Type B pancreatic cell (in vitro differentiated cells): ENCODE results near the gene UFSP1. TPM values are rescaled to one million over a fixed set of nuclear protein-coding genes. Genes with fewer than 3 reads are reported as not detected.

ENCODE experiments used
- DNase-seq: peaks from one replicate; pipeline ENCODE4 v3.0.0; 2021; ENCODE audit warnings: mixed read lengths; ENCODE audit not compliant: unreplicated experiment; ENCODE audit errors: extremely low spot score
- H3K27ac Mint-ChIP-seq: 2 replicates; pipeline ENCODE4 v1.8.0; 2021; ENCODE audit warnings: mild to moderate bottlenecking, mixed read lengths
- H3K27me3 Mint-ChIP-seq: 2 replicates; pipeline ENCODE4 v1.8.0; 2021; ENCODE audit warnings: mixed read lengths
- H3K36me3 Mint-ChIP-seq: 2 replicates; pipeline ENCODE4 v1.8.0; 2021; ENCODE audit warnings: mixed read lengths
- H3K4me1 Mint-ChIP-seq: one replicate; pipeline ENCODE4 v1.8.0; 2021; ENCODE audit warnings: mixed read lengths; ENCODE audit not compliant: unreplicated experiment
- H3K4me3 Mint-ChIP-seq: 2 replicates; pipeline ENCODE4 v1.8.0; 2021; ENCODE audit warnings: mild to moderate bottlenecking, mixed read lengths
- H3K9me3 Mint-ChIP-seq: 2 replicates; pipeline ENCODE4 v1.8.0; 2021; ENCODE audit warnings: mixed read lengths
- total RNA-seq: library from RNA; stranded (reverse); gene quantifications from 2 replicates; pipeline ENCODE4 v1.2.1, GENCODE V29; 2021; ENCODE audit warnings: low replicate concordance
- TF ChIP-seq, protein P1 (sequence below): fragments of 200-600 bp; sonication (generic); conservative IDR thresholded peaks from 2 replicates; pipeline ENCODE4 v1.5.0; 2021; ENCODE audit warnings: antibody characterized with exemption, mild to moderate bottlenecking

Gene UFSP1
- total RNA-seq, 1 donor from 2014 or later, result 6.3 TPM

GRCh38 chr7:100865372-100865911, 24.1 kb downstream of the UFSP1 start:
- DNase-seq, result no peak
- Mint-ChIP-seq H3K27me3 (no peaks in the 10 kb centered on the region), H3K27ac (no peak overlapping the region), H3K4me1 (peaks cover 9% of the 10 kb centered on the region), H3K9me3 (no peaks in the 10 kb centered on the region), H3K4me3 (peak overlapping the region; percentile 37), H3K36me3 (peaks cover 3% of the 10 kb centered on the region)
- TF ChIP-seq, protein P1, sequence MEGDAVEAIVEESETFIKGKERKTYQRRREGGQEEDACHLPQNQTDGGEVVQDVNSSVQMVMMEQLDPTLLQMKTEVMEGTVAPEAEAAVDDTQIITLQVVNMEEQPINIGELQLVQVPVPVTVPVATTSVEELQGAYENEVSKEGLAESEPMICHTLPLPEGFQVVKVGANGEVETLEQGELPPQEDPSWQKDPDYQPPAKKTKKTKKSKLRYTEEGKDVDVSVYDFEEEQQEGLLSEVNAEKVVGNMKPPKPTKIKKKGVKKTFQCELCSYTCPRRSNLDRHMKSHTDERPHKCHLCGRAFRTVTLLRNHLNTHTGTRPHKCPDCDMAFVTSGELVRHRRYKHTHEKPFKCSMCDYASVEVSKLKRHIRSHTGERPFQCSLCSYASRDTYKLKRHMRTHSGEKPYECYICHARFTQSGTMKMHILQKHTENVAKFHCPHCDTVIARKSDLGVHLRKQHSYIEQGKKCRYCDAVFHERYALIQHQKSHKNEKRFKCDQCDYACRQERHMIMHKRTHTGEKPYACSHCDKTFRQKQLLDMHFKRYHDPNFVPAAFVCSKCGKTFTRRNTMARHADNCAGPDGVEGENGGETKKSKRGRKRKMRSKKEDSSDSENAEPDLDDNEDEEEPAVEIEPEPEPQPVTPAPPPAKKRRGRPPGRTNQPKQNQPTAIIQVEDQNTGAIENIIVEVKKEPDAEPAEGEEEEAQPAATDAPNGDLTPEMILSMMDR, result no peak

DNA sequence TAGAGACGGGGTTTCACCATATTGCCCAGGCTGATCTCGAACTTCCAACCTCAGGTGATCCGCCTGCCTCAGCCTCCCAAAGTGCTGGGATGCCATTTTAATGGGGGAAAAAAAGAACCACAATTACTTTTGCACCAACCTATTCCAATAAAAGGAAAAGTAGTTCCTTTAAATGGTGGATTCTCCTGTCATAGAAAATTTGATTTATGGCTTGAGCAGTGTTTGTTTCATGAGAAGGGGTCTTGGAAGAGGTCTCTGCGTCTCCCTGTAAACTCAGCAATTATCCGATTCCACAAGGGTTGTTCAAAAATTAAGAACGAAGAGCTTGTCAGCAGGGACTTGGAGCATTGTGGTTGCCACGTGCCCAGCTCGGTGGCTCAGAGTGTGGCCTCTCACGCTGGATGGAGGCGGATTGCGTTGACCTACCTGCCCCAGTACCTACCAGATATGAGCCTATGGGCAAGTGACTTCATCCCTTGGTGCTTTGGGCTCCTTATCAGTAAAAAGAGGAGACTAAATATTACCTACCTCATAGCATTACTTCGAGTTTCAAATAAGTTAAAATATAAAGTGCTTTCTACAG, 25.2 kb downstream of the UFSP1 start:
- Mint-ChIP-seq H3K27me3 (no peaks in the 10 kb centered on the region), H3K27ac (no peak overlapping the region), H3K9me3 (no peaks in the 10 kb centered on the region), H3K4me1 (peaks cover 9% of the 10 kb centered on the region), H3K36me3 (peaks cover 3% of the 10 kb centered on the region), H3K4me3 (no peak overlapping the region)
- DNase-seq, result no peak
- TF ChIP-seq, protein P1, result no peak

GRCh38 chr7:100863406-100863950, 26.0 kb downstream of the UFSP1 start:
- Mint-ChIP-seq H3K27me3 (no peaks in the 10 kb centered on the region), H3K4me3 (no peak overlapping the region), H3K4me1 (peaks cover 9% of the 10 kb centered on the region), H3K27ac (no peak overlapping the region), H3K9me3 (no peaks in the 10 kb centered on the region), H3K36me3 (peaks cover 3% of the 10 kb centered on the region)
- DNase-seq, result no peak
- TF ChIP-seq, protein P1, result no peak

DNA sequence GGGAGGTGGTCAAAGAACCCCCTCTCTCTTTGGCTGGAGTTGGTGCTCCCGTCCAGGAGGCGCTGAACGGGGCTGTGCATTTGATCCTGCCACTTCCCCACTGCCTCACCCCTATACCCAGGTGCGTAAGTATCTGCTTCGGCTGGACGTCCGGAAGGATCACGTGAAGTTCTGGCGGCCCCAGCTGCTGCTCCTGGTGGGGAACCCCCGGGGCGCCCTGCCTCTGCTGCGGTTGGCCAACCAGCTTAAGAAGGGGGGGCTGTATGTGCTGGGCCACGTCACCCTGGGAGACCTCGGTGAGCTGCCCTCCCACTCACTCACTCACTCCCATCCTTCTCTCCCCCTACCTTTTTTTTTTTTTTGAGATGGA, 27.9 kb downstream of the UFSP1 start:
- DNase-seq, result no peak
- TF ChIP-seq, protein P1, result no peak
- Mint-ChIP-seq H3K9me3 (no peaks in the 10 kb centered on the region), H3K4me1 (no peaks in the 10 kb centered on the region), H3K27ac (no peak overlapping the region), H3K27me3 (no peaks in the 10 kb centered on the region), H3K4me3 (no peak overlapping the region), H3K36me3 (peaks cover 3% of the 10 kb centered on the region)

- no peak overlapping the region for H3K27ac Mint-ChIP-seq
- peaks cover 3% of the 10 kb centered on the region for H3K36me3 Mint-ChIP-seq
- DNase-seq, result no peak
- no peaks in the 10 kb centered on the region for H3K27me3 Mint-ChIP-seq
- no peaks in the 10 kb centered on the region for H3K9me3 Mint-ChIP-seq
- H3K4me3 Mint-ChIP-seq, result no peak overlapping the region
- no peaks in the 10 kb centered on the region for H3K4me1 Mint-ChIP-seq
- TF ChIP-seq, protein P1, result no peak
Observed at GRCh38 chr7:100860702-100861615, 28.6 kb downstream of the UFSP1 start.
